ENCODE measurements around the gene HOXA9. TPM values are rescaled to one million over a fixed set of nuclear protein-coding genes. Genes with fewer than 3 reads are reported as not detected.
A peak's percentile ranks its signal among the peaks of the same experiment; 100 is the strongest.

The HOXA9 gene
- polyA plus RNA-seq, 1 donor (not counting 4 experiments of a cell fraction or from before 2014, with no cell fraction given): 28.1 TPM

- dilution Hi-C loops (cut with MboI; ENCODE audit: extremely low pct_ligation_motif_present, low sequenced_read_pairs): no loop called here
- TF ChIP-seq CTCF (optimal IDR thresholded peaks at IDR 0.05 in 1 of 3, IDR thresholded peaks at IDR 0.05 in 1 of 3, conservative IDR thresholded peaks at IDR 0.05 in 1 of 3; ENCODE audit: extremely low read depth in 1 of 3, insufficient read depth in 2 of 3, low read length in 3 of 3) (no peak), EZH2 (IDR thresholded peaks at IDR 0.05; ENCODE audit: low read length) (no peak)
- Histone ChIP-seq H4K20me1 (ENCODE audit: control insufficient read depth, extremely low read depth, insufficient read depth, low read length) (no peaks in the 10 kb centered on the region), H3K9me3 (ENCODE audit: control insufficient read depth, low read depth, low read length) (no peaks in the 10 kb centered on the region), H3K79me2 (ENCODE audit: control insufficient read depth, insufficient read depth, low read length) (peaks cover 35% of the 10 kb centered on the region), H2AFZ (ENCODE audit: control insufficient read depth, low read length) (peak within 1 kb of the TSS; percentile 67), H3K9me1 (ENCODE audit: control insufficient read depth, extremely low read depth, insufficient read depth, low read length) (no peaks in the 10 kb centered on the region), H3K36me3 (ENCODE audit: control insufficient read depth in 2 of 2, extremely low read depth in 1 of 2, insufficient read depth in 2 of 2, low read length in 2 of 2) (peaks cover 0 to 4% of the 10 kb centered on the region in 2 experiments), H3K4me1 (ENCODE audit: control insufficient read depth, extremely low read depth, insufficient read depth, low read length) (peaks cover 22% of the 10 kb centered on the region), H3K4me2 (ENCODE audit: control insufficient read depth, extremely low read depth, insufficient read depth, low read depth, low read length) (peak within 1 kb of the TSS; percentile 98), H3K27me3 (ENCODE audit: control insufficient read depth, extremely low read depth, insufficient read depth, low read length) (peaks cover 6% of the 10 kb centered on the region), H3K27ac (ENCODE audit: control insufficient read depth, insufficient read depth, low read length) (peak within 1 kb of the TSS; percentile 54), H3K9ac (ENCODE audit: control insufficient read depth, extremely low read depth, insufficient read depth, low read length) (peak within 1 kb of the TSS; percentile 83), H3K4me3 (ENCODE audit: control insufficient read depth in 2 of 3, extremely low read depth in 1 of 3, insufficient read depth in 2 of 3, low read depth in 1 of 3, low read length in 3 of 3) (peak within 1 kb of the TSS; percentile 78 to 94 (median 84))
- DNase-seq (ENCODE audit: low read depth, low spot score) (no peak), FAIRE-seq (no peak)
Measured at GRCh38 chr7:27173956-27174873, 8.9 kb upstream of the HOXA9 start, which contains the start of gene HOXA10. HOXA10 (minus strand) TSS chr7:27174320; CDS start chr7:27174306, 14 bp downstream.

GRCh38 chr7:27173511-27173955, 8.2 kb upstream of the HOXA9 start:
- peak overlapping the region; percentile 54 for H3K27ac ChIP-seq (ENCODE audit: control insufficient read depth, insufficient read depth, low read length)
- peaks cover 25% of the 10 kb centered on the region for H3K4me1 ChIP-seq (ENCODE audit: control insufficient read depth, extremely low read depth, insufficient read depth, low read length)
- no peaks in the 10 kb centered on the region for H3K9me3 ChIP-seq (ENCODE audit: control insufficient read depth, low read depth, low read length)
- DNase-seq (ENCODE audit: low read depth, low spot score) (no peak), FAIRE-seq (no peak)
- H3K9ac ChIP-seq (ENCODE audit: control insufficient read depth, extremely low read depth, insufficient read depth, low read length): peak overlapping the region; percentile 83
- peaks cover 41% of the 10 kb centered on the region for H3K79me2 ChIP-seq (ENCODE audit: control insufficient read depth, insufficient read depth, low read length)
- H3K4me2 ChIP-seq (ENCODE audit: control insufficient read depth, extremely low read depth, insufficient read depth, low read depth, low read length): peak overlapping the region; percentile 98
- dilution Hi-C loops (cut with MboI; ENCODE audit: extremely low pct_ligation_motif_present, low sequenced_read_pairs): no loop called here
- peak overlapping the region; percentile 67 for H2AFZ ChIP-seq (ENCODE audit: control insufficient read depth, low read length)
- H3K9me1 ChIP-seq (ENCODE audit: control insufficient read depth, extremely low read depth, insufficient read depth, low read length): no peaks in the 10 kb centered on the region
- peaks cover 6% of the 10 kb centered on the region for H3K27me3 ChIP-seq (ENCODE audit: control insufficient read depth, extremely low read depth, insufficient read depth, low read length)
- no peak for TF ChIP-seq CTCF (optimal IDR thresholded peaks at IDR 0.05 in 1 of 3, IDR thresholded peaks at IDR 0.05 in 1 of 3, conservative IDR thresholded peaks at IDR 0.05 in 1 of 3; ENCODE audit: extremely low read depth in 1 of 3, insufficient read depth in 2 of 3, low read length in 3 of 3)
- no peak for TF ChIP-seq EZH2 (IDR thresholded peaks at IDR 0.05; ENCODE audit: low read length)
- peaks cover 0 to 4% of the 10 kb centered on the region in 2 experiments for H3K36me3 ChIP-seq (ENCODE audit: control insufficient read depth in 2 of 2, extremely low read depth in 1 of 2, insufficient read depth in 2 of 2, low read length in 2 of 2)
- no peaks in the 10 kb centered on the region for H4K20me1 ChIP-seq (ENCODE audit: control insufficient read depth, extremely low read depth, insufficient read depth, low read length)
- H3K4me3 ChIP-seq (ENCODE audit: control insufficient read depth in 2 of 3, extremely low read depth in 1 of 3, insufficient read depth in 2 of 3, low read depth in 1 of 3, low read length in 3 of 3): peak overlapping the region; percentile 78 to 94 (median 84)

All from keratinocyte (primary cell).